ENCODE data around the gene HNRNPCL1. TPM values are rescaled to one million over a fixed set of nuclear protein-coding genes. Genes with fewer than 3 reads are reported as not detected.
"Not testable (repeated sequence)": the region's sequence is repeated elsewhere in the genome, so short reads cannot be mapped to it uniquely, and the experiment has no call there.

The HNRNPCL1 gene
- total RNA-seq (2012; rRNA removed), result not detected in 2 replicates

DNA sequence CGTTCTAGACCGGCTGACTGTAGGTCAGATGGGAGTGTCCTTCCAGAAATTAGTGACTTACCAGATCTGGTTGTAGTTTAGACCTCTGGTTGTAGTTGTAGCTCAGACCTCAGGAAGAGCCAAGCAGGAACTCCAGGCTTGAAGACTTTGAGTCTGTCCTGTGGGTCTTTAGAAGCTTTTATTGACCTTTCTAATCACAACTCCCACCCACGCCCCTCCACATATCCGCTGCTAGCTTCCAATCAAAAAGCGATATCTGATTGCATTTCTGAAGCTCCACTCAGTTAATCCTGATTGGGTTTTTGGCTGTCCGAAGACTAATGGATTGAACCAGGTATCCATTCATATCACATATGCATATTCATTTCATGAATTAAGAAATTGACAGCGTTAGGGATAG, at the start of gene HNRNPCL1:
Gene HNRNPCL1, minus strand, starts transcription at position 101 of the 400 bp plus-strand sequence. CDS start 431 bp downstream, outside the sequence.
- not testable (repeated sequence) for H3K9ac ChIP-seq (ENCODE audit: low read depth, low read length); H3K4me2 ChIP-seq (ENCODE audit: low read length); H3K9me3 ChIP-seq (replicated peaks; ENCODE audit: low read length); H3K36me3 ChIP-seq (ENCODE audit: insufficient read depth, low read length); H3K4me1 ChIP-seq (ENCODE audit: control insufficient read depth, insufficient read depth, low read length); H3K4me3 ChIP-seq (ENCODE audit: low read length); H3K27me3 ChIP-seq (ENCODE audit: control insufficient read depth, insufficient read depth, low read length)

DNA sequence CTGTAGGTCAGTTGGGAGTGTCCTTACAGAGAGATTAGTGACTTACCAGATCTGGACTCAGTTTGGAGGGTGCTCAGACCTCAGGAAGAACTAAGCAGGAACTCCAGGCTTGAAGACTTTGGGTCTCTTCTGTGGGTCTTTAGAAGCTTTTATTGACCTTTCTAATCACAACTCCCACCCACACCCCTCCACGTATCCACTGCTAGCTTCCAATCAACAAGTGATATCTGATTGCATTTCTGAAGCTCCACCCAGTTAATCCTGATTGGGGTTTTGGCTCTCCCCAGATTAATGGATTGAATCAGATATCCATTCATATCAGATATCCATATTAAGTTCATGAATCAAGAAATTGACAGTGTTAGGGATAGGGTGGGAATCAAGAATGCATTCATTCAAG, 49.6 kb upstream of the HNRNPCL1 start, which contains the start of gene PRAMEF10:
Gene PRAMEF10, minus strand, starts transcription at position 101 of the 400 bp plus-strand sequence. CDS start 2,423 bp downstream, outside the sequence.
- H3K4me3 ChIP-seq (ENCODE audit: low read length); H3K4me2 ChIP-seq (ENCODE audit: low read length); H3K4me1 ChIP-seq (ENCODE audit: control insufficient read depth, insufficient read depth, low read length); H3K36me3 ChIP-seq (ENCODE audit: insufficient read depth, low read length); H3K9me3 ChIP-seq (replicated peaks; ENCODE audit: low read length); H3K9ac ChIP-seq (ENCODE audit: low read depth, low read length); H3K27me3 ChIP-seq (ENCODE audit: control insufficient read depth, insufficient read depth, low read length): not testable (repeated sequence)

DNA sequence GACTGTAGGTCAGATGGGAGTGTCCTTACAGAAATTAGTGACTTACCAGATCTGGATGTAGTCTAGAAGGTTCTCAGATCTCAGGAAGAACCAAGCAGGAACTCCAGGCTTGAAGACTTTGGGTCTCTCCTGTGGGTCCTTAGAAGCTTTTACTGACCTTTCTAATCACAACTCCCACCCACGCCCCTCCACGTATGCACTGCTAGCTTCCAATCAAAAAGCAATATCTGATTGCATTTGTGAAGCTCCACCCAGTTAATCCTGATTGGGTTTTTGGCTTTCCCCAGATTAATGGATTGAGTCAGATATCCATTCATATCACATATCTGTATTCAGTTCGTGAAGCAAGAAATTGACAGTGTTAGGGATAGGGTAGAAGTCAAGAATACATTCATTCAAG, 37.6 kb upstream of the HNRNPCL1 start, which contains the start of gene PRAMEF4:
Gene PRAMEF4, minus strand, starts transcription at position 101 of the 400 bp plus-strand sequence. CDS start 2,807 bp downstream, outside the sequence.
- not testable (repeated sequence) for H3K4me1 ChIP-seq (ENCODE audit: control insufficient read depth, insufficient read depth, low read length); H3K9me3 ChIP-seq (replicated peaks; ENCODE audit: low read length); H3K36me3 ChIP-seq (ENCODE audit: insufficient read depth, low read length); H3K4me3 ChIP-seq (ENCODE audit: low read length); H3K4me2 ChIP-seq (ENCODE audit: low read length); H3K27me3 ChIP-seq (ENCODE audit: control insufficient read depth, insufficient read depth, low read length); H3K9ac ChIP-seq (ENCODE audit: low read depth, low read length)

DNA sequence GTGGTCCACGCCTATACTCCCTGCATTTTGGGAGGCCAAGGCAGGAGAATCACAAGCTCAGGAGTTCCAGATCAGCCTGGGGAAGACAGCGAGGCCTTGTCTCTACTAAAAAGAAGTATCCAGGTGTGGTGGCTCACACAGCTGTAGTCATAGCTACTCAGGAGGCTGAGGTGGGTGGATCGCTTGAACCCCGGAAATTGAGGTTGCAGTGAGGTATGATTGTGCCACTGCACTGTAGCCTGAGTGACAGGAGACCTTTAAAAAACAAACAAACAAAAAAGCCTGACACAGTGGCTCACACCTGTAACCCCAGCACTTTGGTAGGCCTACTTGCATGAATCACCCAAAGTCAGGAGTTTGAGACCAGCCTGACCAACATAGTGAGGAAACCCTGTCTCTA, 29.9 kb upstream of the HNRNPCL1 start:
- not testable (repeated sequence) for H3K4me3 ChIP-seq (ENCODE audit: low read length); H3K4me1 ChIP-seq (ENCODE audit: control insufficient read depth, insufficient read depth, low read length); H3K36me3 ChIP-seq (ENCODE audit: insufficient read depth, low read length); H3K9me3 ChIP-seq (replicated peaks; ENCODE audit: low read length); H3K9ac ChIP-seq (ENCODE audit: low read depth, low read length); H3K4me2 ChIP-seq (ENCODE audit: low read length); H3K27me3 ChIP-seq (ENCODE audit: control insufficient read depth, insufficient read depth, low read length)

DNA sequence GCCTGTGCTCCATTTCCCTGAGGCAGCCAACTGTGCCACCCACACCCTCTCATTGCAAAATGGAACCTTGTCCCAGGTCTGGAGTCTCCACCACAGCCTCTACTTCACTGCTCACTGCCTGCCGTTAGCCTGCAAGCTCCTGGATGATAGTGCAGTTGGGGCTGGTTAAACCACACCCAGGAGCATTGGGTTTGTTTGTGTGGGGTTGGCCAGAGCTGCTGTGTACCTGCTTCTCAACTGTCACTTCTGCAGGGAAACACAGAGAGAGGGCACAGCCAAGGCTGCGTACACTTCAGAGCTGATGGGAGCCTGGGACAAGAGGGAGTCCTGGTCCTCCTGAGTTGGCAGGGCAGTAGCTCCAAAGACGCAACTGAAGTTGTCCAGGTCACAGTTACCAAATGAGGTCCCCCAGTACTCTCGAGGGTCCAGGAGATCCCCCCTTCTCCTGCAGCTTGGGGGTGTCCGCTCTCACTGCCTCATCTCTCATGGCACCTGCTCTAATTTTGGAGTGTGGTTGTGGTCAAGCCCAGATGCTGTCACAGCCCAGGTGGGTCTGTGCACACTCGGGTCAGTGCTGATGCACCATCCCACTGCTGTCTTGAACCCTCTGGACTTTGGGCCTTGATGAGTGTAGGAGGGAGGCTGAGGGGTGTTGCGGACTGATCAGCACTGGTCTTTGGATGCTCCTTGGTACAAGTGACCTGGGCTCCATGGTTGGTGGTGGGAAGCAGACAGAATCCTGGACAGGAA, 14.8 kb upstream of the HNRNPCL1 start:
- not testable (repeated sequence) for H3K4me2 ChIP-seq (ENCODE audit: low read length); H3K4me1 ChIP-seq (ENCODE audit: control insufficient read depth, insufficient read depth, low read length)

DNA sequence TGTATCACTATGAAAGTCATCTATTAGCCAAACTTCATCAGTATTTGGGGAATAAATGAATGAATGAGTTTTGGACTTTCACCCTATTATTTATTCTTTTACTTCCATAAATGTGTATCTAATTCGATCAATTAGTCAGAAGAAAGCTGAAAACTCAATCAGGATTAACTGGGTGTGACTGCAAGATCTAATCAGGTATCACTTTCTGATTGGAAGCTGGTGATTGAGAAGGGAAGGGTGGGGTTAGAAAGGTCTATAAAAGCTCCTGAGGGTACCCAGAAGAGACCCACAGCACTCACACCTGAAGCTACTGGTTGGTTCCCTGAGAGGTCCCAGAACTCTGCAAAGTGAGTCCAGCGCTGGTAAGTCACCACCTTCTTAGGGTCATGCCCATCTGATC, 8.3 kb upstream of the HNRNPCL1 start, which contains the start of gene PRAMEF2:
Gene PRAMEF2, plus strand, starts transcription at position 301 of the 400 bp plus-strand sequence. CDS start 1,924 bp downstream, outside the sequence.
- H3K36me3 ChIP-seq (ENCODE audit: insufficient read depth, low read length); H3K4me1 ChIP-seq (ENCODE audit: control insufficient read depth, insufficient read depth, low read length); H3K4me2 ChIP-seq (ENCODE audit: low read length); H3K4me3 ChIP-seq (ENCODE audit: low read length); H3K27me3 ChIP-seq (ENCODE audit: control insufficient read depth, insufficient read depth, low read length); H3K9ac ChIP-seq (ENCODE audit: low read depth, low read length); H3K9me3 ChIP-seq (replicated peaks; ENCODE audit: low read length): not testable (repeated sequence)

More for the DNA sequence above, 14.8 kb upstream of the HNRNPCL1 start:
- H3K36me3 ChIP-seq (ENCODE audit: insufficient read depth, low read length); H3K4me3 ChIP-seq (ENCODE audit: low read length); H3K9ac ChIP-seq (ENCODE audit: low read depth, low read length); H3K27me3 ChIP-seq (ENCODE audit: control insufficient read depth, insufficient read depth, low read length); H3K9me3 ChIP-seq (replicated peaks; ENCODE audit: low read length): not testable (repeated sequence)

DNA sequence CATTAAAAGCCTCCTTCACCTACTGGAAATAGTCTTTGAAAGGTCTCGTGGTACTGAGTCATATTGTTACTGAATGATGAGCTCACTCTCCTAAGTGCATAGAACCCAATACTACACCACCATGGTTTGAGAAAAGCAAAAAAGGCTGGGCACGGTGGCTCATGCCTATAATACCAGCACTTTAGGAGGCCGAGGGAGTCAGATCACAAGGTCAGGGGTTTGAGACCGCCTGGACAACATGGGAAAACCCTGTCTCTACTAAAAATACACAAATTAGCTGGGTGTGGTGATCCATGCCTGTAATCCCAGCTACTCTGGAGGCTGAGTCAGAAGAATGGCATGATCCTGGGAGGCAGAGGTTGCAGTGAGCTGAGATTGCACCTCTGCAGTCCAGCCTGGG, 3.3 kb upstream of the HNRNPCL1 start:
- Histone ChIP-seq H3K4me1 (ENCODE audit: control insufficient read depth, insufficient read depth, low read length) (no peaks in the 10 kb centered on the region), H3K4me2 (ENCODE audit: low read length) (no peak overlapping the region), H3K36me3 (ENCODE audit: insufficient read depth, low read length) (no peaks in the 10 kb centered on the region), H3K4me3 (ENCODE audit: low read length) (no peak overlapping the region), H3K27me3 (ENCODE audit: control insufficient read depth, insufficient read depth, low read length) (no peaks in the 10 kb centered on the region), H3K9me3 (replicated peaks; ENCODE audit: low read length) (peaks cover 4% of the 10 kb centered on the region), H3K9ac (ENCODE audit: low read depth, low read length) (no peak overlapping the region)

DNA sequence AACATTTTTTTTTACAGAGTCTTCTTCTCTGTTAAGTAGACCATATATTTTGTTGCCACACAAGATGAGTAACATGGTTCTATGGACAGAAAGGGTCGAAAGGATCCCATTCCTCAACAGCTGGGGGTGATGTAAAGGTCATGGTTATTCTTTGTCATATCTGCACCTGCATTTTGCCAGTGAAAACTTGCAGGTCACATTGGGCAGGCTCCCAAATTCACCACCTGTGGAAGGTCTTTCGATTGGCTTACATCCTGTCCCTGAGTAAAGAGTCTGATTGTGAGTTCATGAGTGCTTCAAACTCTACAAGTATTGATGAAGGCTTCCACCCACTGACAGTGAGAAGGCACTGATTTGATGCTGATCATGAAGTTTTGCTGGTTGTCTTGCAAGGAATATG, 15.3 kb downstream of the HNRNPCL1 start:
- H3K4me3 ChIP-seq (ENCODE audit: low read length); H3K4me1 ChIP-seq (ENCODE audit: control insufficient read depth, insufficient read depth, low read length); H3K9ac ChIP-seq (ENCODE audit: low read depth, low read length); H3K9me3 ChIP-seq (replicated peaks; ENCODE audit: low read length); H3K36me3 ChIP-seq (ENCODE audit: insufficient read depth, low read length); H3K27me3 ChIP-seq (ENCODE audit: control insufficient read depth, insufficient read depth, low read length); H3K4me2 ChIP-seq (ENCODE audit: low read length): not testable (repeated sequence)

DNA sequence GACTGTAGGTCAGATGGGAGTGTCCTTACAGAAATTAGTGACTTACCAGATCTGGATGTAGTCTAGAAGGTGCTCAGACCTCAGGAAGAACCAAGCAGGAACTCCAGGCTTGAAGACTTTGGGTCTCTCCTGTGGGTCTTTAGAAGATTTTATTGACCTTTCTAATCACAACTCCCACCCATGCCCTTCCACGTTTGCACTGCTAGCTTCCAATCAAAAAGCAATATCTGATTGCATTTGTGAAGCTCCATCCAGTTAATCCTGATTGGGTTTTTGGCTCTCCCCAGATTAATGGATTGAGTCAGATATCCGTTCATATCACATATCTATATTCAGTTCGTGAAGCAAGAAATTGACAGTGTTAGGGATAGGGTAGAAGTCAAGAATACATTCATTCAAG, 17.2 kb downstream of the HNRNPCL1 start, which contains the start of gene PRAMEF11:
Gene PRAMEF11, minus strand, starts transcription at position 101 of the 400 bp plus-strand sequence. CDS start 2,621 bp downstream, outside the sequence.
- H3K4me3 ChIP-seq (ENCODE audit: low read length); H3K4me1 ChIP-seq (ENCODE audit: control insufficient read depth, insufficient read depth, low read length); H3K9me3 ChIP-seq (replicated peaks; ENCODE audit: low read length); H3K9ac ChIP-seq (ENCODE audit: low read depth, low read length); H3K27me3 ChIP-seq (ENCODE audit: control insufficient read depth, insufficient read depth, low read length); H3K36me3 ChIP-seq (ENCODE audit: insufficient read depth, low read length); H3K4me2 ChIP-seq (ENCODE audit: low read length): not testable (repeated sequence)

DNA sequence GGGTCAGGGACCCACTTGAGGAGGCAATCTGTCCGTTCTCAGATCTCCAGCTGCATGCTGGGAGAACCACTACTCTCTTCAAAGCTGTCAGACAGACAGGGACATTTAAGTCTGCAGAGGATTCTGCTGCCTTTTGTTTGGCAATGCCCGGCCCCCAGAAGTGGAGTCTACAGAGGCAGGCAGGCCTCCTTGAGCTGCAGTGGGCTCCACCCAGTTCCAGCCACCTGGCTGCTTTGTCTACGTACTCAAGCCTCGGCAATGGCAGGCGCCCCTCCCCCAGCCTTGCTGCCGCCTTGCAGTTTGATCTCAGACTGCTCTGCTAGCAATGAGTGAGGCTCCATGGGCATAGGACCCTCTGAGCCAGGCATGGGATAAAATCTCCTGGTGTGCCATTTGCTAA, 29.5 kb downstream of the HNRNPCL1 start:
- H3K4me2 ChIP-seq (ENCODE audit: low read length), result not testable (repeated sequence)

DNA sequence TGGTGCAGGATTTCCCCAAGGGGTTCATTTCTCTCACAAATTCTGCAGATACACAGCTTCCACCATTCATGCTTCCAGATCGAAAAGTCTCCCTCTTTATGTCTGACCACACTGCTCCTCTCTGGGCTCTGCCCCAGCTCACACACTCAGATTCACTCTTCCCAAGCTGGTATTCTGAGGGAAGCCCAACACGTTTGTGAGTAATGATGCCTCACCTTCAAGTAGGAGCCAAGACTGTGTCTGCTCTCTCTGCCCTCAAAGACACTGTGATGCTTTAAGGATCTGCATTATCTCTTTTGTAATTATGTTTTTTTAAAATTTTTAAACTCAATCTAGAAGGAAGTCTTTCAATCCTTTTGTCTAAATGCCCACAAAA, 37.1 kb downstream of the HNRNPCL1 start:
- Histone ChIP-seq H3K4me3 (ENCODE audit: low read length) (no peak overlapping the region), H3K4me1 (ENCODE audit: control insufficient read depth, insufficient read depth, low read length) (no peaks in the 10 kb centered on the region)

More for the DNA sequence above, 29.5 kb downstream of the HNRNPCL1 start:
- not testable (repeated sequence) for H3K4me3 ChIP-seq (ENCODE audit: low read length); H3K36me3 ChIP-seq (ENCODE audit: insufficient read depth, low read length); H3K9ac ChIP-seq (ENCODE audit: low read depth, low read length); H3K27me3 ChIP-seq (ENCODE audit: control insufficient read depth, insufficient read depth, low read length); H3K9me3 ChIP-seq (replicated peaks; ENCODE audit: low read length); H3K4me1 ChIP-seq (ENCODE audit: control insufficient read depth, insufficient read depth, low read length)

More for the DNA sequence above, 37.1 kb downstream of the HNRNPCL1 start:
- no peaks in the 10 kb centered on the region for H3K36me3 ChIP-seq (ENCODE audit: insufficient read depth, low read length)
- no peaks in the 10 kb centered on the region for H3K27me3 ChIP-seq (ENCODE audit: control insufficient read depth, insufficient read depth, low read length)
- H3K4me2 ChIP-seq (ENCODE audit: low read length), result no peak overlapping the region
- H3K9me3 ChIP-seq (replicated peaks; ENCODE audit: low read length), result no peaks in the 10 kb centered on the region
- H3K9ac ChIP-seq (ENCODE audit: low read depth, low read length), result no peak overlapping the region
